K562 (cell line): ENCODE measurements around the gene FKBP3. TPM values are rescaled to one million over a fixed set of nuclear protein-coding genes. Genes with fewer than 3 reads are reported as not detected.

Experiments used
- ATAC-seq: fragments of 200-7000 bp; cut with Tn5 transposase; 3 replicates; pipeline ENCODE4 v1.9.1; 2020; ENCODE audit warnings: moderate library complexity
- BruUV-seq: library from RNA; stranded (reverse); fragments of 400-500 nt; replicated peaks from 2 replicates; lab custom pipeline; 2021; lab: Mats Ljungman, UMichigan
- CTCF ChIA-PET: fragments of 300-600 bp; formaldehyde crosslinking; extraction: SDS; loops from one replicate; lab custom pipeline; 2021; ENCODE audit warnings: low intra/inter-chr PET ratio; lab: Yijun Ruan, JAX
- POLR2A ChIA-PET: fragments of 300-600, 350-650 bp; sonication (Branson Sonifier 250); formaldehyde crosslinking; extraction: SDS; loops from one replicate; lab custom pipeline; 2021; ENCODE audit warnings: antibody characterized with exemption, inconsistent platforms; lab: Yijun Ruan, JAX
- DNase-seq, 4 experiments: peaks; one replicate each; pipeline versions ENCODE4 v3.0.0 to v3.0.0-alpha.2; 2011 to 2018; ENCODE audit warnings: low spot score in 3 of 4, mixed read lengths in 3 of 4; ENCODE audit errors: extremely low read depth in 1 of 4
- FAIRE-seq: peaks from 2 replicates; lab custom pipeline; 2011; peaks lifted over from hg19 to GRCh38; lab: Jason Lieb, UNC
- H2AFZ ChIP-seq: 2 replicates; pipeline ENCODE4 v1.6.0; 2011; ENCODE audit warnings: low read depth, low read length, control low read depth, inconsistent platforms
- H3K27ac ChIP-seq: fragments of 200-600 bp; 3 replicates; pipeline ENCODE4 v1.8.0; 2011; ENCODE audit warnings: low read depth, mild to moderate bottlenecking, control low read depth, inconsistent platforms, low read length, moderate library complexity, mixed read lengths; ENCODE audit errors: extremely low read depth
- H3K27me3 ChIP-seq, 2 experiments: fragments of 300-600 bp in 1 of 2; 2 replicates in 1 of 2; 3 replicates in 1 of 2; pipeline versions ENCODE4 v1.6.0 to v1.8.0; 2011; ENCODE audit warnings: inconsistent platforms in 2 of 2, low read length in 2 of 2, mild to moderate bottlenecking in 1 of 2, mixed read lengths in 1 of 2, moderate library complexity in 1 of 2; ENCODE audit not compliant: control insufficient read depth in 2 of 2, insufficient read depth in 2 of 2
- H3K36me3 ChIP-seq: fragments of 300-600 bp; 3 replicates; pipeline ENCODE4 v1.8.0; 2011; ENCODE audit warnings: mild to moderate bottlenecking, low read length, inconsistent platforms; ENCODE audit not compliant: control insufficient read depth, insufficient read depth
- H3K4me1 ChIP-seq, 2 experiments: fragments of 200-600 bp in 1 of 2; replicated peaks in 1 of 2; 2 replicates in 1 of 2; 3 replicates in 1 of 2; pipeline versions ENCODE4 v1.5.1 to v1.8.0; 2011; ENCODE audit warnings: inconsistent platforms in 2 of 2, low read length in 2 of 2, mild to moderate bottlenecking in 1 of 2, mixed read lengths in 1 of 2, moderate library complexity in 1 of 2; ENCODE audit not compliant: control insufficient read depth in 2 of 2, insufficient read depth in 2 of 2
- H3K4me2 ChIP-seq: 2 replicates; pipeline ENCODE4 v1.6.1; 2011; ENCODE audit warnings: low read length, control low read depth, inconsistent platforms, mixed read lengths; ENCODE audit not compliant: insufficient read depth
- H3K4me3 ChIP-seq: fragments of 200-600 bp; sonication (generic), shearing (Covaris generic); 2 replicates; pipeline ENCODE4 v1.5.1; 2016; ENCODE audit warnings: control low read depth, inconsistent platforms
- H3K79me2 ChIP-seq: fragments of 200-600 bp; 3 replicates; pipeline ENCODE4 v1.8.0; 2011; ENCODE audit warnings: low read length, inconsistent platforms; ENCODE audit not compliant: control insufficient read depth, insufficient read depth
- H3K9ac ChIP-seq, 2 experiments: 2 replicates each; pipeline versions ENCODE4 v1.6.0 to v1.6.1; 2011; ENCODE audit warnings: low read depth in 2 of 2, low read length in 2 of 2, control low read depth in 1 of 2, inconsistent platforms in 1 of 2, mild to moderate bottlenecking in 1 of 2, mixed read lengths in 1 of 2; ENCODE audit not compliant: insufficient read depth in 1 of 2
- H3K9me1 ChIP-seq: one replicate; pipeline ENCODE4 v1.6.0; 2011; ENCODE audit warnings: inconsistent platforms, mild to moderate bottlenecking, low read length, moderate library complexity; ENCODE audit not compliant: control insufficient read depth, insufficient read depth
- H3K9me3 ChIP-seq: replicated peaks from 2 replicates; pipeline ENCODE4 v1.5.1; 2011; ENCODE audit warnings: low read depth, low read length, inconsistent platforms; ENCODE audit not compliant: control insufficient read depth, insufficient read depth
- H4K20me1 ChIP-seq: replicated peaks from 2 replicates; pipeline ENCODE4 v1.6.1; 2011; ENCODE audit warnings: low read length, inconsistent platforms, mixed read lengths; ENCODE audit not compliant: control insufficient read depth, insufficient read depth
- CREB3 ChIP-seq: fragments of 450-650 bp; conservative IDR thresholded peaks from 2 replicates; pipeline ENCODE4 v1.6.1; 2016; ENCODE audit warnings: missing genetic modification characterization, low read depth, mild to moderate bottlenecking, missing compliant biosample characterization, moderate library complexity
- CUX1 ChIP-seq: fragments of 200-800 bp; sonication (Bioruptor generic); IDR thresholded peaks from 2 replicates; pipeline ENCODE4 v1.6.1; 2016; ENCODE audit warnings: missing genetic modification characterization, missing compliant biosample characterization
- ESRRB ChIP-seq: fragments of 250-450 bp; sonication (Bioruptor Pico); IDR thresholded peaks from 2 replicates; pipeline ENCODE4 v1.5.0; 2020; ENCODE audit warnings: mild to moderate bottlenecking, moderate library complexity, borderline replicate concordance
- FIP1L1 ChIP-seq: fragments of 200-400 bp; formaldehyde crosslinking; IDR thresholded peaks from 2 replicates; pipeline ENCODE4 v1.6.1; 2018; ENCODE audit warnings: mild to moderate bottlenecking, low read depth, low read length; ENCODE audit not compliant: poor library complexity, severe bottlenecking
- SRSF1 ChIP-seq: fragments of 200-400 bp; formaldehyde crosslinking; IDR thresholded peaks from 2 replicates; pipeline ENCODE4 v1.6.1; 2017; ENCODE audit warnings: mild to moderate bottlenecking, low read depth, low read length, moderate library complexity
- TCFL5 ChIP-seq: fragments of 250-450 bp; sonication (Bioruptor Pico); conservative IDR thresholded peaks from 2 replicates; pipeline ENCODE4 v1.6.1; 2021; ENCODE audit warnings: mild to moderate bottlenecking, moderate library complexity, matching md5 sums
- THAP12 ChIP-seq: fragments of 250-450 bp; sonication (Bioruptor Pico); IDR thresholded peaks from 2 replicates; pipeline ENCODE4 v1.9.0; 2021; ENCODE audit warnings: mild to moderate bottlenecking, inconsistent platforms
- ZNF282 ChIP-seq: sonication (generic); formaldehyde crosslinking; IDR thresholded peaks from 2 replicates; pipeline ENCODE4 v1.8.1; 2023; ENCODE audit warnings: missing genetic modification reagents
- WGBS: fragments of 100-300 bp; shearing (Covaris generic); methylation state at CpG from one replicate; pipeline ENCODE4 v1.1.6; 2016; ENCODE audit warnings: low coverage, mixed read lengths; ENCODE audit not compliant: insufficient coverage; ENCODE audit errors: missing lambda C conversion rate; 5-methylcytosine and 5-hydroxymethylcytosine counted together
- in situ Hi-C: fragments of 300-500 bp; cut with MboI; formaldehyde crosslinking; loops from 4 replicates; pipeline ENCODE4 v1.15.0; 2018; ENCODE audit warnings: inconsistent platforms, mixed read lengths
- intact Hi-C: fragments of 100-400 bp; cut with micrococcal nuclease; formaldehyde crosslinking; loops from 2 replicates; pipeline ENCODE4 v1.14.2; 2022
- polyA plus RNA-seq, 8 experiments: library from polyadenylated mRNA; depleted of rRNA in 4 of 8; stranded (reverse) in 5 of 8; unstranded in 3 of 8; fragments of >200 nt; fragmentation: Nextera tagmentation in 2 of 8; fragmentation: Illumina TruSeq in 1 of 8; extraction: Ambion mirVana in 2 of 8; extraction: Trizol in 1 of 8; gene quantifications; 2 replicates each; pipeline versions ENCODE4 v1.2.1 to v1.2.3, GENCODE V29; 2011 to 2014; ENCODE audit warnings: inconsistent platforms in 1 of 8, missing spikeins in 1 of 8
- total RNA-seq, 7 experiments: library from RNA; depleted of rRNA in 6 of 7; stranded (reverse); fragments of >200 nt in 6 of 7; fragmentation: Illumina TruSeq in 2 of 7; extraction: Trizol in 2 of 7; gene quantifications; 2 replicates each; pipeline versions ENCODE4 v1.2.1 to v1.2.3, GENCODE V29; 2011 to 2021; ENCODE audit warnings: low replicate concordance in 1 of 7

The FKBP3 gene
- total and polyA plus RNA-seq, 9 of the 15 experiments (the other 6 are each of a cell fraction or from before 2014, with no cell fraction given), result 43.6 to 107 (median 65.2) TPM

GRCh38 chr14:45181806-45182205 lies 47.5 kb upstream of the FKBP3 start (continued):
- TF ChIP-seq CUX1 (CRISPR knock-in tag) (no peak), ZNF282 (CRISPR knock-in tag) (no peak)
- TF ChIP-seq, all 486 proteins: peak for 0

DNA sequence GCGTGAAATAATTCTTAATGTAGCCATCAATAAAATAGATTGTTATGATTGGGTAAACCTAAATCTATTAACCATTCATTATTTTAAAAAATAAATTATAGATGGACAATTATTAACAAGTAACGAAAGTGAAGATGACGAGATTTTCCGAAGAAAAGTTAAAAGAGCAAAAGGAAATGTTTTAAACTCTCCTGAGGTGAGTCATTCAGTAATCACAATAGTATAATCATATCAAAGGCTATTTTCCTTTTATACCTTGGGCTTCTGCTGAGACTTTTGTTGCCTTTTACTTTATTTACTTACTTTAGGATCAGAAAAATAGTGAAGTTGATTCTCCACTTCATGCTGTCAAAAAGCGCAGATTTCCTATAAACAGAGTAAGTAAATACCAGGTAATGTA lies 47.0 kb upstream of the FKBP3 start:
- no peak for ATAC-seq
- POLR2A ChIA-PET, result no interaction called here

More for the DNA sequence above, 47.0 kb upstream of the FKBP3 start:
- Histone ChIP-seq H3K4me1 (no peaks in the 10 kb centered on the region), H3K9ac (no peak overlapping the region), H3K79me2 (no peaks in the 10 kb centered on the region), H3K4me2 (no peak overlapping the region), H3K36me3 (0 out of 3 replicates have a peak, but pooled peaks cover 9% of the 10 kb centered on the region), H4K20me1 (no peaks in the 10 kb centered on the region), H3K9me1 (no peaks in the 10 kb centered on the region), H3K9me3 (no peaks in the 10 kb centered on the region), H3K27ac (no peak overlapping the region), H2AFZ (no peak overlapping the region), H3K4me3 (no peak overlapping the region), H3K27me3 (no peaks in the 10 kb centered on the region)
- in situ Hi-C loops, result no loop called here
- TF ChIP-seq THAP12 (CRISPR knock-in tag), result no peak
- no peak for TF ChIP-seq TCFL5
- TF ChIP-seq ESRRB, result no peak
- no peak for TF ChIP-seq SRSF1
- TF ChIP-seq CREB3 (tag), result no peak
- TF ChIP-seq FIP1L1, result no peak
- WGBS, result 96% methylated on average over 5 of the region's 5 CpGs
- BruUV-seq, result no TSS peak
- DNase-seq, result no peak
- CTCF ChIA-PET, result no interaction called here
- intact Hi-C loops, result no loop called here
- no peak for FAIRE-seq
